HG03064 (cell line): ENCODE measurements around the gene IL13RA1.
"Not testable (repeated sequence)": the region's sequence is repeated elsewhere in the genome, so short reads cannot be mapped to it uniquely, and the experiment has no call there.

ENCODE experiments used
- ATAC-seq: cut with Tn5 transposase; IDR thresholded peaks from one replicate; pipeline ENCODE4 v1.9.1; 2021; ENCODE audit warnings: low read depth; ENCODE audit not compliant: unreplicated experiment

IL13RA1 gene

GRCh38 chrX:118772051-118772450, 44.6 kb downstream of the IL13RA1 start:
- ATAC-seq = no peak

- ATAC-seq = no peak
Measured at GRCh38 chrX:118773782-118774181, 46.4 kb downstream of the IL13RA1 start.

GRCh38 chrX:118779581-118779980, 52.2 kb downstream of the IL13RA1 start:
- no peak for ATAC-seq

GRCh38 chrX:118780509-118780908, 53.1 kb downstream of the IL13RA1 start:
- no peak for ATAC-seq

- no peak for ATAC-seq
Measured at GRCh38 chrX:118780911-118781310, 53.5 kb downstream of the IL13RA1 start.

GRCh38 chrX:118795528-118796280, 68.3 kb downstream of the IL13RA1 start:
- no peak for ATAC-seq

GRCh38 chrX:118802857-118803256, 75.5 kb downstream of the IL13RA1 start:
- ATAC-seq = no peak

- ATAC-seq = no peak
Measured at GRCh38 chrX:118807151-118808017, 80.0 kb downstream of the IL13RA1 start.

- not testable (repeated sequence) for ATAC-seq
Measured at GRCh38 chrX:118817257-118817656, 89.9 kb downstream of the IL13RA1 start.

GRCh38 chrX:118823263-118824172, 96.1 kb downstream of the IL13RA1 start, which contains the start of gene ZCCHC12:
Gene ZCCHC12, plus strand, starts transcription at chrX:118823824. Its CDS starts 1,421 bp downstream, at chrX:118825245.
- no peak for ATAC-seq

- no peak for ATAC-seq
Measured at GRCh38 chrX:118824173-118824730, 96.8 kb downstream of the IL13RA1 start.

GRCh38 chrX:118825227-118825626, 97.8 kb downstream of the IL13RA1 start:
- no peak for ATAC-seq

GRCh38 chrX:118839334-118839958, 112.0 kb downstream of the IL13RA1 start:
- ATAC-seq = no peak
